Adrenal gland (tissue), 5 donors: ENCODE results near the gene CRYGA.

Source experiments
- POLR2A ChIP-seq, 2 donors: fragments of 450-650 bp; IDR thresholded peaks; one replicate each; pipeline ENCODE4 v1.6.1; 2017; ENCODE audit warnings: antibody characterized with exemption in 2 of 2, mild to moderate bottlenecking in 2 of 2, moderate library complexity in 1 of 2
- TF ChIP-seq, protein P1 (sequence below), 6 experiments: fragments of 450-650 bp in 4 of 6; fragments of 200-600 bp in 2 of 6; sonication (generic) in 1 of 6; IDR thresholded peaks; 1 replicate in 5 of 6; 2 replicates in 1 of 6; pipeline versions ENCODE4 v1.5.1 to v1.8.0; 2016 to 2021; ENCODE audit warnings: antibody characterized with exemption in 6 of 6, mild to moderate bottlenecking in 2 of 6, moderate library complexity in 1 of 6
- donor health status: DM: no; HTN: no; CAD: no.

DNA sequence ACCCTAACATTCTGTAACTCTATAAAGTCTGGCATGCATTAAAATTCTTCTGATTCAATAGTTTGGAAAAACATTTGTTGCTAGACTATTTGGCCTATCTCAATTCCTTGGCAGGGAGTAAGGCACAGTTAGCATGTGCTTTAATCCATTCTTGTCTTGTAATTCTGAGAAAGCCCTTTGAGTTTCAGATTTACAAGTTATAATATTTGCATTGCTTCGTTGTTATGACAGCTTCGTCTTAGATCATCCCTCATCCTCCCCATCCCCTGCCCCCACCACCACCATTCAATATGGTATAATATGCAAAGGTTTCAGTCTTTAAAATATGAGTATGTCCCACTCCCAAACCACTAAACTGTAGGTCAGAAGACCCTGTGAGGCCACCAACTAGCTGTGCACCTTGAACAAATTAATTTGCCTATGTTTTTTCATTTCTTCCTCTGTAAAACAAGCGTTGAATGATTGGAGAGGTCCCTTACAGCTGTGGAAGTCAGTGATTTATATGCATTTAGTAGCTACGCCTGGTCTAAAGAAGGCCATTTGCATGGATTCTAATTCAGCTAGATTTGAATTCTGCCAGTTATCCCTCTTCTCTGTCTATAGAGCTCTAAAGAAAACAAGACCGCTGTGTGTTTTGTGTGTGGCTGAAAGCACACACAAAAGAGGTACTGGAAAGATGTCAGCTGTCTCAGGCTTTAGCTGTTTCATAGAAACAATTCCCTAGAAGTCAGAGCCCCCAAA, 25.9 kb upstream of the CRYGA start:
- TF ChIP-seq POLR2A (IDR thresholded peaks at IDR 0.05): no peak
- TF ChIP-seq, protein P1, sequence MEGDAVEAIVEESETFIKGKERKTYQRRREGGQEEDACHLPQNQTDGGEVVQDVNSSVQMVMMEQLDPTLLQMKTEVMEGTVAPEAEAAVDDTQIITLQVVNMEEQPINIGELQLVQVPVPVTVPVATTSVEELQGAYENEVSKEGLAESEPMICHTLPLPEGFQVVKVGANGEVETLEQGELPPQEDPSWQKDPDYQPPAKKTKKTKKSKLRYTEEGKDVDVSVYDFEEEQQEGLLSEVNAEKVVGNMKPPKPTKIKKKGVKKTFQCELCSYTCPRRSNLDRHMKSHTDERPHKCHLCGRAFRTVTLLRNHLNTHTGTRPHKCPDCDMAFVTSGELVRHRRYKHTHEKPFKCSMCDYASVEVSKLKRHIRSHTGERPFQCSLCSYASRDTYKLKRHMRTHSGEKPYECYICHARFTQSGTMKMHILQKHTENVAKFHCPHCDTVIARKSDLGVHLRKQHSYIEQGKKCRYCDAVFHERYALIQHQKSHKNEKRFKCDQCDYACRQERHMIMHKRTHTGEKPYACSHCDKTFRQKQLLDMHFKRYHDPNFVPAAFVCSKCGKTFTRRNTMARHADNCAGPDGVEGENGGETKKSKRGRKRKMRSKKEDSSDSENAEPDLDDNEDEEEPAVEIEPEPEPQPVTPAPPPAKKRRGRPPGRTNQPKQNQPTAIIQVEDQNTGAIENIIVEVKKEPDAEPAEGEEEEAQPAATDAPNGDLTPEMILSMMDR (IDR thresholded peaks at IDR 0.05): no peak
